ENCODE data around the gene PKD1L1. TPM values are rescaled to one million over a fixed set of nuclear protein-coding genes. Genes with fewer than 3 reads are reported as not detected.
"Not testable (repeated sequence)": the region's sequence is repeated elsewhere in the genome, so short reads cannot be mapped to it uniquely, and the experiment has no call there.

Gene PKD1L1
- total RNA-seq, 2 donors from 2014 or later = 0.59 to 40.9 TPM

DNA sequence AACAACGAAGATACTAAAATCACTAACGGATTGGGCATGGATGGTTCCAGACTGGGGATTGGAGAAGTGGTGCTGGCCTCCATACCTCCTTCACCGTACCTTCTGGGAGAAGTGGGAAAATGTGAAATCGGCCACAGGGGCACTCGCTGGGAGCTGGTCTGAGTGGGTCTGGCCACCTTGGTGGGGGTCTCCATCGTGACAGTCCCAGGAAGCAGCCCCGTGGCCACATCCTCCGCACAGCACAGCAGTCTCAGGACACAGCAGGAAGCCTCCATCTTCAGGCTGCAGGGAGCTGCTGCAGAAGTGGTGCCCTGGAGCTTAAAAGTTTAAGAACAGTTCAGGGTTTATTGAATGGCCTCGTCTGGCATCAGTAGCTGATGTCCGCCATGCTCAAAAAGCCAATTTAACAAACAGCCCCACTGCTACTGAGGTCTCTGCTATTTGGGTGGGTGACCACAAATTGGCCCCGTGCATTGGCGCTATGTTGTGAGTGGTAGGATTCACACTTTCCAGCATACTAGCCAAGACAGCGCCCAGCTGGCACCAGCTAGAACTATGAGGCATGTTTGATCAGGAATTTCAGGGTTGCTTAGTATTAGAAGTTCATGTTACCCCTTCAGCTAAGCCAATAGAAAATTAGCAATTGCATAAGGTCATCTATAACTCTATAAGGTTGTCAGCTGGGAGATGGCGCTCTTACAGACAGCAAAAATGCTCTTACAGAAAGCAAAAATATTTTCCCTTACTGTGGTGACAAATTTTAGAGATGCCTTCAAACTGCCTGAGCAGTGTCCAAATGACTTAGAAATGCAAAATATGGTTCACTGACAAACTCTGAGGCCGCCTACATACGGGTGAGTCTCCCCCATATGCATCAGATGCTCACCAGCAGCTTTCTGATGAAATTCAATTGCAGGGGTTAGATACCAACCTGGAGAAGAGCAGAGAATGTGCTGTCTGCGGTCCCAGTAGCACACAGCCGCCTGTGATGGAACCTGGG is 17.0 kb downstream of the PKD1L1 start:
- H3K36me3 ChIP-seq = no peaks in the 10 kb centered on the region
- no peak for TF ChIP-seq POLR2AphosphoS5 (IDR thresholded peaks at IDR 0.05)
- no peak for TF ChIP-seq POLR2A (IDR thresholded peaks at IDR 0.05)
- TF ChIP-seq, protein P1, sequence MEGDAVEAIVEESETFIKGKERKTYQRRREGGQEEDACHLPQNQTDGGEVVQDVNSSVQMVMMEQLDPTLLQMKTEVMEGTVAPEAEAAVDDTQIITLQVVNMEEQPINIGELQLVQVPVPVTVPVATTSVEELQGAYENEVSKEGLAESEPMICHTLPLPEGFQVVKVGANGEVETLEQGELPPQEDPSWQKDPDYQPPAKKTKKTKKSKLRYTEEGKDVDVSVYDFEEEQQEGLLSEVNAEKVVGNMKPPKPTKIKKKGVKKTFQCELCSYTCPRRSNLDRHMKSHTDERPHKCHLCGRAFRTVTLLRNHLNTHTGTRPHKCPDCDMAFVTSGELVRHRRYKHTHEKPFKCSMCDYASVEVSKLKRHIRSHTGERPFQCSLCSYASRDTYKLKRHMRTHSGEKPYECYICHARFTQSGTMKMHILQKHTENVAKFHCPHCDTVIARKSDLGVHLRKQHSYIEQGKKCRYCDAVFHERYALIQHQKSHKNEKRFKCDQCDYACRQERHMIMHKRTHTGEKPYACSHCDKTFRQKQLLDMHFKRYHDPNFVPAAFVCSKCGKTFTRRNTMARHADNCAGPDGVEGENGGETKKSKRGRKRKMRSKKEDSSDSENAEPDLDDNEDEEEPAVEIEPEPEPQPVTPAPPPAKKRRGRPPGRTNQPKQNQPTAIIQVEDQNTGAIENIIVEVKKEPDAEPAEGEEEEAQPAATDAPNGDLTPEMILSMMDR (IDR thresholded peaks at IDR 0.05) = no peak
- DNase-seq (ENCODE audit: low spot score) = no peak

DNA sequence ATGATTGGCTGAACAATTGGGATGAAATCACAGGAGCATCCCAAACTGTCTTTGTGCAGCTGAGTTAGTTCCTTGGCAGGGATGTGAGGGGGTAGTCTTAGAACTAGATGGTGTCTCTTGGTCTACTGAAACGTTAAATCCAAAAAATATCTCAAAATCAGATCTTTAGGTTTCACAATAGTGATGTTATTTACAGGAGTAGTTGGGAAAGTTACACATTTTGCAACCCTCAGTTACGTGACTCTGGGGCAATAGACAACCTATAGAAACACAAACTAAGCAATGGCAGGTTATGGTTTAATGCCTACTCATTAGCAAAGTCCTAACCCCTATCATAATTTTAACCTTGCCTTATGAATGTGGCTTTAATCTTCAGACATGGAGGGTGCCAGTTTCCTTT is 24.0 kb downstream of the PKD1L1 start:
- no peaks in the 10 kb centered on the region for H3K9me3 ChIP-seq
- no peak for DNase-seq (ENCODE audit: low spot score)
- TF ChIP-seq POLR2A (IDR thresholded peaks at IDR 0.05) (no peak), POLR2AphosphoS5 (IDR thresholded peaks at IDR 0.05) (no peak)
- TF ChIP-seq, protein P1 (IDR thresholded peaks at IDR 0.05) = no peak
- no peaks in the 10 kb centered on the region for H3K4me1 ChIP-seq (replicated peaks)
- no peak overlapping the region for H3K4me3 ChIP-seq
- H3K36me3 ChIP-seq = no peaks in the 10 kb centered on the region
- H3K27me3 ChIP-seq (replicated peaks; ENCODE audit: insufficient read depth) = no peaks in the 10 kb centered on the region
- no peak overlapping the region for H3K27ac ChIP-seq
- 57% methylated on average over 2 of the region's 2 CpGs for WGBS
- intact Hi-C loops (cut with DNase I) = no loop called here

More for the DNA sequence above, 17.0 kb downstream of the PKD1L1 start:
- intact Hi-C loops (cut with DNase I) = no loop called here
- WGBS = 88% methylated on average over 18 of the region's 18 CpGs
- no peaks in the 10 kb centered on the region for H3K4me1 ChIP-seq (replicated peaks)
- H3K27ac ChIP-seq = no peak overlapping the region
- H3K9me3 ChIP-seq = no peaks in the 10 kb centered on the region
- H3K27me3 ChIP-seq (replicated peaks; ENCODE audit: insufficient read depth) = no peaks in the 10 kb centered on the region
- H3K4me3 ChIP-seq = no peak overlapping the region

DNA sequence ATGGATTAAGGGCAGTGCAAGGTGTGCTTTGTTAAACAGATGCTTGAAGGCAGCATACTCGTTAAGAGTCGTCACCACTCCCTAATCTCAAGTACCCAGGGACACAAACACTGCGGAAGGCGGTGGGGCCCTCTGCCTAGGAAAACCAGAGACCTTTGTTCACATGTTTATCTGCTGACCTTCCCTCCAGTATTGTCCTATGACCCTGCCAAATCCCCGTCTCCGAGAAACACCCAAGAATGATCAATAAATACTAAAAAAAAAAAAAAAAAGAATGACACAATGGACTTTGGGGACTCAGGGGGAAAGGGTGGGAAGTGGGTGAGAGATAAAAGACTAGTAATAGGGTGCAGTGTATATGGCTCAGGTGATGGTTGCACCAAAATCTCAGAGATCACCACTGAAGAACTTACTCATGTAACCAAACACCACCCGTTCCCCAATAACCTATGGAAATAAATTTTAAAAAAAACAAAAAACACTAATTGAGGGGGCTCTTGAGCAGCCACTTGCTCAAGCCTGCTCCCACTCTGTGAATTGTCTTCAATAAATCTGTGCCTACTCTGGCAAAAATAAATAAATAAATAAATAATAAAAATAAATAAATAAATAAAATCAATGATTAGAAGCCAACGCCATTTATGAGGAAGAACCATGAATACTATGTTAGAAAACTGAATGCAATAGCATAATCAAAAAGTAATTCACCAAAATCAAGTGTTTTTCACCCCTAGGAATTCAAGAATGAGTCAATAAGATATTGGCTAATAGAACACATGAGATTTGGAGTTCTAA is 25.0 kb downstream of the PKD1L1 start:
- WGBS = 79% methylated on average over 8 of the region's 8 CpGs
- H3K4me3 ChIP-seq; H3K9me3 ChIP-seq; H3K27ac ChIP-seq; H3K4me1 ChIP-seq (replicated peaks); H3K27me3 ChIP-seq (replicated peaks; ENCODE audit: insufficient read depth); intact Hi-C loops (cut with DNase I); H3K36me3 ChIP-seq; DNase-seq (ENCODE audit: low spot score): not testable (repeated sequence)

DNA sequence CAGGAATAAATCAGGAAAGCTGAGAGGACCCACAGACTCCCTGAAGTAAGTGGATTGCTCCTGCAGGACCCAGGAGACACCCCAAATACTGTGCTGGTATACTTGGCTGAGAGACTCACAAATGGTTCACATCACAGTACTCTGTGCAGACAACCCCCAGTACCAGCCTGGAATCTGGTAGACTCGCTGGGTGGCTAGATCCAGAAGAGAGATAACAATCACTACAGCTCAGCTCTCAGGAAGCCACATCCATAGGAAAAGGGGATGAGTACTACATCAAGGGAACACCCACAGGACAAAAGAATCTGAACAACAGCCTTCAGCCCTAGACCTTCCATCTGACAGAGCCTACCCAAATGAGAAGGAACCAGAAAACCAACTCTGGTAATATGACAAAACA is 31.8 kb downstream of the PKD1L1 start:
- intact Hi-C loops (cut with DNase I); H3K36me3 ChIP-seq; DNase-seq (ENCODE audit: low spot score); H3K4me1 ChIP-seq (replicated peaks); H3K27me3 ChIP-seq (replicated peaks; ENCODE audit: insufficient read depth); H3K27ac ChIP-seq; H3K4me3 ChIP-seq; H3K9me3 ChIP-seq: not testable (repeated sequence)
- 20% methylated on average over 1 of the region's 1 CpG for WGBS

DNA sequence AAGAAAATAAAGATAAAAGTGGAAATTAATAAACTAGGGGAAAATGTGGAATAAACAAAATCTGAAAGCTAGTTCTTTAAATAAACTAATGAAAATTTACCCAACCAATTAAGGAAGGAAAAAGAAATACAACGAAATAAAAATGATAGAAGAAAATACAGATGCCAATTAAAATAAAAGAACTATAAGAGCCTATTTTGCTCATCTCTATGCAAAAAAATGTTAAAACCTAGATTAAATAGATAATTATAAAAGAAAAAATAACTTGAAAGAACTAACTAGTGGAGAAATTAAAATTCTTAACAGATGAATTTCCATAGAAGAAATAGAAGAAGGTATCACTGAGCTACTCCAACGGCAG is 32.7 kb downstream of the PKD1L1 start:
- Histone ChIP-seq H3K27ac (no peak overlapping the region), H3K4me3 (no peak overlapping the region), H3K27me3 (replicated peaks; ENCODE audit: insufficient read depth) (no peaks in the 10 kb centered on the region), H3K36me3 (no peaks in the 10 kb centered on the region), H3K9me3 (no peaks in the 10 kb centered on the region), H3K4me1 (replicated peaks) (no peaks in the 10 kb centered on the region)
- TF ChIP-seq POLR2AphosphoS5 (IDR thresholded peaks at IDR 0.05) = no peak
- no peak for TF ChIP-seq POLR2A (IDR thresholded peaks at IDR 0.05)
- TF ChIP-seq, protein P1 (IDR thresholded peaks at IDR 0.05) = no peak
- intact Hi-C loops (cut with DNase I) = no loop called here
- WGBS = 78% methylated on average over 2 of the region's 2 CpGs
- DNase-seq (ENCODE audit: low spot score) = no peak

Data from prostate gland (tissue), 2 donors.